HS-27A (cell line): ENCODE results near the gene STX12.
"Not testable (repeated sequence)": the region's sequence is repeated elsewhere in the genome, so short reads cannot be mapped to it uniquely, and the experiment has no call there.

ENCODE experiments used
- DNase-seq: peaks from one replicate; pipeline ENCODE4 v3.0.0-alpha.2; 2012; ENCODE audit warnings: low read depth, missing footprints

STX12 gene

DNA sequence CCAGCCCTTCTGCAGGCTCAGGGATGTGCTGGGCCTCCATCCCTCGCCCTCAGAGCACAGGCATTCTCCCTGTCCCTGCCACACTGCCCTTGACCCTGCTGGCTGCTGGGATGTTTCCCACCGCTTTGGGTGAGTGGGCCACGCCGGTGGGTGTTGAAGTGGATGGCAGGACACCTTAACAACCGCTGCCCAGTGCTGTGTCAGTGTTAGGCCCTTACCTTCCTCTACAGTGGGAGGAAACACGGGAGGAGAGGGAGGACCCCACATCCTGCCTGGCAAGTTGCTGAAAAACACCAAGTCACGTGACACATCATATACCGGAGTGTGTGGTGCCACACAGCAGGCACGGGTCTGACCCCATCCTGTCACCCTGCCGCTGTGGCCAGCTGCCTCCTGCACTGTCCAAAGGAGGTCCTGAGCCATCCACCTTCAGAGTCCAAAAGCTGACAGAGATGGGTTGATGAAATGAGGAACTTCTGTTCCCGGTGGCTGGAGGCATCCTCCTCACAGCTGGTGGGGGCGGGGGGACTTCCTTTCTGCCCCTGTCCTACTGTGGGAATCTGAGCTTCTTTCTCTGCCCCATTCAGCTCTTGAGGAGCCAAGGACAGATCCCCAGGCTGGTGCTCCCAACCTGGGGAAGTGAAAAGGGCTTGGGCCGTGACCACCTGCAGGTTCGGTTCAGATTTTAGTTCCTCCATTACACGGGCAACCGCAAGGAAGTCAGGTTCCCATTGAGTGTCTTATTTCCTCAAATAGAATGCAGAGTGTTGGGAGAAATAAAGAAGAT, 96.1 kb downstream of the STX12 start:
- no peak for DNase-seq

DNA sequence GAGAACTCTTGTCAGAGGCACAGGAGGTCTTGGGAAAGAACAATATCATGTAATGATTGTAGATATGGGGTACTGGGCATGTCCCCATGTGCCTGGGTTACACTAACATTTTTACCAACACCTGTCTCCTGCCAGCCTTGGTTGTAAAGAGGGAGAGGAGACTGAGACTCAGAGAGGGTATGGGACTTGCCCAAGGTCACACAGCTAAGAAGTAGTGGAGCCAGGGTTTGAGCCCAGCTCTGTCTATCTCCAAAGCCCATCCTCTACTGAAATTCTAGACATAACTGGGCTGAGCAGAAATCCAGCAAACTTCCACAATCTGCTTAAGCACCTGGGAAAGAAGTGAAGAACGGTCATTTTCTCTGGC, 96.7 kb downstream of the STX12 start:
- DNase-seq: no peak

DNA sequence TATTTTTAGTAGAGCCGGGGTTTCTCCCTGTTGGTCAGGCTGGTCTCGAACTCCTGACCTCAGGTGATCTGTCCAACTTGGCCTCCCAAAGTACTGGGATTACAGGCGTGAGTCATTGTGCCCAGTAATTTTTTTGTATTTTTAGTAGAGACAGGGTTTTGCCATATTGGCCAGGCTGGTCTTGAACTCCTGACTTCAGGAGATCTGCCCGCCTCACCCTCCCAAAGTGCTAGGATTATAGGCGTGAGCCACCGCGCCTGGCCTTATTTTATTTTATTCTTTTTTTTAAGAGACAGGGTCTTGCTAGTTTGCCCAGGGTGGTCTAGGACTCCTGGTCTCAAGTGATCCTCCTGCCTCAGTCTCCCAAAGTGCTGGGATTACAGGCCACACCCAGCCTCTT, 98.1 kb downstream of the STX12 start:
- DNase-seq: not testable (repeated sequence)

DNA sequence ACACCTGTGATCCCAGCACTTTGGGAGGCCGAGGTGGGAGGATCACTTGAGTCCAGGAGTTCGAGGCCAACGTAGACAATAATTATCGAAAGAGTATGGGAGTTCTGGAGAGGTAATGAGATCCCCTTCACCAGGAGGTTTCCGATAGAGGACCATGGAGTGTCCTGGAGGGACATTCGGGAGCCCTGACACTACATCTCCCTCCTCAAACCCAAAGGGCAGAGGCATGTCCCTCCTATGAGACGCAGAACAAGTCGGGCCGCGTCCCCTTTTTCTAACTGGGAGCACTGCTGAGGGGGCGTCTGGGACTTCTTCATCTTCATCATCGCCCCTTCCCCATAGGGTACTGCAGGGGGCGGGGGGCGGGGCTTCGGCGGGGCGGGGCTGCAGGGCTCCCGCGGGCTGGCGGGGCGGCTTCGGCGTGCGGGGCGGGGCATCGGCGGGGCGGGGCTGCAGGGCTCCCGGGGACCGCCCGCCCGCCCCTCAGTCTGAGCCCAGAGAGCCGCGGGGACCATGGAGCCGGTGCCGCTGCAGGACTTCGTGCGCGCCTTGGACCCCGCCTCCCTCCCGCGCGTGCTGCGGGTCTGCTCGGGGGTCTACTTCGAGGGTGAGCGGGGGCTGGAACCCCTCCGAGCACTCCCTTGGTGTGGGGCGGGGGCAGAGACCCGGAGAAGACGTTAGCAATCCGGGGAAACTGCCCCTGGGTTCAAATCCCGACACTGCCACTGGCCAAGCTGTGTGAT, 99.2 kb downstream of the STX12 start, which contains the start of gene THEMIS2:
TSS of gene THEMIS2 (plus strand) at position 486 of the 743 bp plus-strand sequence. CDS start at position 514, 28 bp downstream.
- no peak for DNase-seq

DNA sequence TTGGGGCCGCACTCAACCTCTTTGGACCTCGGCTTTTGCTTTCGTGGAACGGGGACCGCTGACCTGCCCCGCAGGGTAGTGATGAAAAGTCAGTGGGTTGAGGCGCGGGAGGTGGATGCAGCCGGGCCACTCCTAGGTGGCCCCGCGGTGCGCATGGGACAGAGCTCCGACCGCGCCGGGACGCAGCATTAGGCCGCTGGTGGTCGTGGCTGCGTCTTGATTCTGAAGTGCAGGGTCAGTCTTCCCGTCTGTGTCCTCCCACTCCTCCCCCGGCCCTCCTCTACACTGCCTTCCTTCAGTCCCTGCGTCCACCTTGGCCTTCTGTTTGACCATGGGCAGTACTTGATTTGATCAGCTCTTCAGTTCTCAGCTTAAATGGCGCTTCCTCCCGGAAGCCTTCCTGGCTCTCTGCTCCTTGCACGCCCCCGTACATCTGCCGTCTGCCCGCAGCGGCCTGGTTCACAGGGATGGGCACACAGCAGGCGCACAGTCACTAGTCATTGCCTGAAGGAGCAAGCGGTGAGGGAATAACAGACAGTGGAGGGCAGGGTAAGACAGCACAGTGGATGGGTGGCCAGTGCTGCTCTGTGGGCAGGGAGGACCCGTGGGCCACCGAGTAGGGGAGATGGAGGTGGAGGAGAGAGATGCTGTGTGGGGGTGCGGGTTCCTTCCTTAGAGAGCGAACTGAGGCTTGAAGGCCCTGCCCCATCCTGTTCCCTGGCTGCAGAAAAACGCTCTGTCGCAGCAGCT, 100.0 kb downstream of the STX12 start:
- no peak for DNase-seq

DNA sequence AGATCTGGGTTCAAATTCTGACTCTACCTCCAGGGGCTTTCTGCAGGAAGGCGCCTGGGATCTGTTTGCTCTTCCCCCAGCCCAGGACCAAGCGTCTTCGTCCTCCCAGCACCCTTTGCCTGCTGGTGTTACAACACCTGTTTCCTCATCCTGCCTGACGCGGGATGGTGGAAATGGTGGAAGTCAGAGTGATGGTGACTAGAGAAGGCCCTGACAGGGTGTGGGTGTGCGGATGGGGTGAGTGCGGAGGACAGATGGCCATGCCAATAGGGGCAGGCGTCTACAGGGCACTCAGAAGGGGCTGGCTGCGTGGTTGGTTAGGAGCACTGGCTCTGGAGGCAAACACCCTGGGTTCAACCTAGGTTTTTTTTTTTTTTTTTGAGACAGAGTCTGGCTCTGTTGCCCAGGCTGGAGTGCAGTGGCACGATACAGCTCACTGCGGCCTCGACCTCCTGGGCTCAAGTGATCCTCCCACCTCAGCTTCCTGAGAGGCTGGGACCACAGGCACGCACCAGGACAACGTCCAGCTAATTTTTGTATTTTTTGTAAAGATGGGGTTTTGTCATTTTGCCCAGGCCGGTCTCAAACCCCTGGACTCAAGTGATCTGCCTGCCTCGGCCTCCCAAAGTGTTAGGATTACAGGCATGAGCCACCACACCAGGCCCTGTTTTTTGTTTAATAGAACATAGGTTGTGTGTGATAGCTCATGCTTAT, 100.8 kb downstream of the STX12 start:
- DNase-seq: no peak
